GM19043 (cell line): Measurements from ENCODE around the gene KIAA2012.

ENCODE experiments used
- ATAC-seq: cut with Tn5 transposase; IDR thresholded peaks from one replicate; pipeline ENCODE4 v1.9.1; 2021; ENCODE audit warnings: low read depth; ENCODE audit not compliant: unreplicated experiment

Gene KIAA2012

GRCh38 chr2:202251494-202251893 is 178.4 kb downstream of the KIAA2012 start:
- no peak for ATAC-seq
